B cell (primary cell): ENCODE data around the gene PIK3AP1. TPM values are rescaled to one million over a fixed set of nuclear protein-coding genes. Genes with fewer than 3 reads are reported as not detected.

Experiments used
- ATAC-seq: fragments of 200-7000 bp; cut with Tn5 transposase; one replicate; pipeline ENCODE4 v1.10.0; 2021; ENCODE audit warnings: low read depth, mild to moderate bottlenecking, moderate number of reproducible peaks, moderate library complexity
- CTCF ChIA-PET: fragments of 350-600 bp; sonication (Branson Sonifier 250); formaldehyde crosslinking; loops from one replicate; lab custom pipeline; 2021; ENCODE audit warnings: antibody characterized with exemption, inconsistent platforms; lab: Charles Lee
- POLR2A ChIA-PET: fragments of 350-600 bp; sonication (Branson Sonifier 250); formaldehyde crosslinking; loops from one replicate; lab custom pipeline; 2021; ENCODE audit warnings: antibody characterized with exemption; lab: Charles Lee
- DNase-seq: peaks from one replicate; pipeline ENCODE4 v3.0.0; 2013
- H2AFZ ChIP-seq: 2 replicates; pipeline ENCODE4 v1.6.1; 2012; ENCODE audit warnings: mild to moderate bottlenecking, low read depth, low read length; ENCODE audit not compliant: insufficient read depth, poor library complexity, severe bottlenecking
- H3K27ac ChIP-seq, 2 donors: 1 replicate in 1 of 2; 2 replicates in 1 of 2; pipeline ENCODE4 v1.5.1; 2012 to 2013; ENCODE audit warnings: low read length in 2 of 2, mild to moderate bottlenecking in 2 of 2, moderate library complexity in 1 of 2
- H3K27me3 ChIP-seq, 4 experiments: fragments of 200-600 bp in 1 of 4; sonication (generic) in 1 of 4; replicated peaks in 1 of 4; 1 replicate in 2 of 4; 2 replicates in 2 of 4; pipeline versions ENCODE4 v1.6.1 to v1.7.0; 2013 to 2016; ENCODE audit warnings: low read length in 3 of 4, mild to moderate bottlenecking in 2 of 4, mixed read lengths in 1 of 4, moderate library complexity in 1 of 4; ENCODE audit not compliant: insufficient read depth in 4 of 4, control insufficient read depth in 3 of 4; ENCODE audit errors: control extremely low read depth in 1 of 4
- H3K36me3 ChIP-seq, 2 experiments: replicated peaks in 1 of 2; 1 replicate in 1 of 2; 2 replicates in 1 of 2; pipeline versions ENCODE4 v1.6.1 to v1.7.1; 2013; ENCODE audit warnings: low read length in 1 of 2; ENCODE audit not compliant: insufficient read depth in 2 of 2, control insufficient read depth in 1 of 2; ENCODE audit errors: control extremely low read depth in 1 of 2, extremely low read depth in 1 of 2
- H3K4me1 ChIP-seq, 2 donors: fragments of 200-600 bp in 1 of 2; sonication (generic) in 1 of 2; 1 replicate in 1 of 2; 2 replicates in 1 of 2; pipeline versions ENCODE4 v1.5.1 to v1.6.1; 2013 to 2017; ENCODE audit warnings: low read length in 2 of 2; ENCODE audit not compliant: control insufficient read depth in 2 of 2, insufficient read depth in 2 of 2
- H3K4me2 ChIP-seq: replicated peaks from 2 replicates; pipeline ENCODE3; 2012; ENCODE audit warnings: mild to moderate bottlenecking, low read depth, low read length; ENCODE audit not compliant: poor library complexity, severe bottlenecking
- H3K4me3 ChIP-seq, 5 experiments: fragments of 200-600 bp in 1 of 5; sonication (generic) in 1 of 5; 1 replicate in 3 of 5; 2 replicates in 2 of 5; pipeline versions ENCODE4 v1.5.1 to v1.7.0; 2011 to 2016; ENCODE audit warnings: low read length in 4 of 5, mild to moderate bottlenecking in 4 of 5, low read depth in 2 of 5, control low read depth in 1 of 5, moderate library complexity in 1 of 5; ENCODE audit not compliant: insufficient read depth in 1 of 5; ENCODE audit errors: control extremely low read depth in 1 of 5, extremely low read depth in 1 of 5
- H3K79me2 ChIP-seq: fragments of 200-600 bp; sonication (generic); one replicate; pipeline ENCODE4 v1.6.0; 2016; ENCODE audit warnings: low read length; ENCODE audit not compliant: control insufficient read depth, insufficient read depth
- H3K9ac ChIP-seq: fragments of 200-600 bp; sonication (generic); 2 replicates; pipeline ENCODE4 v1.6.1; 2017; ENCODE audit warnings: mild to moderate bottlenecking, low read length, moderate library complexity
- H3K9me3 ChIP-seq, 3 donors: one replicate each; pipeline versions ENCODE4 v1.6.1 to v1.7.1; 2013; ENCODE audit warnings: low read length in 2 of 3; ENCODE audit not compliant: control insufficient read depth in 2 of 3, insufficient read depth in 1 of 3; ENCODE audit errors: control extremely low read depth in 1 of 3
- H4K20me1 ChIP-seq: 2 replicates; pipeline ENCODE4 v1.6.0; 2012; ENCODE audit warnings: mild to moderate bottlenecking, low read length; ENCODE audit not compliant: insufficient read depth, control insufficient read depth, poor library complexity, severe bottlenecking
- H3K27ac Mint-ChIP-seq: one replicate; pipeline ENCODE4 v1.8.0; 2021; ENCODE audit warnings: mixed read lengths
- H3K27me3 Mint-ChIP-seq: one replicate; pipeline ENCODE4 v1.8.0; 2021; ENCODE audit warnings: mixed read lengths
- H3K4me1 Mint-ChIP-seq: one replicate; pipeline ENCODE4 v1.8.0; 2021; ENCODE audit warnings: mixed read lengths
- H3K4me3 Mint-ChIP-seq: one replicate; pipeline ENCODE4 v1.8.0; 2021; ENCODE audit warnings: mixed read lengths
- H3K9me3 Mint-ChIP-seq: one replicate; pipeline ENCODE4 v1.8.0; 2022; ENCODE audit warnings: mixed read lengths; ENCODE audit not compliant: insufficient read depth
- EZH2 ChIP-seq: IDR thresholded peaks from 2 replicates; pipeline ENCODE4 v1.6.1; 2012; ENCODE audit warnings: borderline replicate concordance, low read depth, mild to moderate bottlenecking, moderate library complexity, low read length; ENCODE audit not compliant: insufficient read depth, poor library complexity, severe bottlenecking
- WGBS: methylation state at CpG from one replicate; pipeline ENCODE4 v1.1.5; 2013; ENCODE audit warnings: missing lambda C conversion rate; ENCODE audit not compliant: insufficient coverage; 5-methylcytosine and 5-hydroxymethylcytosine counted together
- intact Hi-C: fragments of 100-400 bp; cut with micrococcal nuclease; formaldehyde crosslinking; loops from one replicate; pipeline ENCODE4 v1.10.0; 2022
- polyA plus RNA-seq: library from polyadenylated mRNA; depleted of rRNA; stranded (reverse); fragments of >200 nt; gene quantifications from 2 replicates; pipeline ENCODE4 v1.2.3, GENCODE V29; 2012
- total RNA-seq, 2 donors: library from RNA; stranded (reverse); fragments of 120-200 nt in 1 of 2; gene quantifications; 1 replicate in 1 of 2; 2 replicates in 1 of 2; pipeline versions ENCODE4 v1.2.3 to v1.2.4, GENCODE V29; 2013 to 2022
- TF ChIP-seq, protein P1 (sequence below): fragments of 200-600 bp; IDR thresholded peaks from one replicate; pipeline ENCODE4 v1.8.0; 2022; ENCODE audit warnings: antibody characterized with exemption, mild to moderate bottlenecking

The PIK3AP1 gene
- total and polyA plus RNA-seq, 2 donors (not counting 1 experiment from before 2014, with no cell fraction given): 125 to 130 TPM

DNA sequence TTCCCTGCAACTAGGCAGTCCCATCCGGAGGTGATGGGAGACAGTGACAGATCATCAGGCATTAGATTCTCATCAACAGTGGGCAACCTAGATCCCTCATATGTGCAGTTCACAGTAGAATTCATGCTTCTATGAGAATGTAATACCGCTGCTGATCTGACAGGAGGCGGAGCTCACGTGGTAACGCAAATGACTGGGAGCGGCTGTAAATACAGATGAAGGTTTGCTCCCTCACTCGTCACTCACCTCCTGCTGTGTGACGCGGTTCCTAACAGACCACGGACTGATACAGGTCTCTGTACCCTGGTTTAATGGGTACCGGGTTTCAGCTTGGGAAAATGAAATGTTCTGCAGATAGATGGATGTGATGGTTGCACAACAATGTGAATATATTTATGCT is 47.8 kb upstream of the PIK3AP1 start:
- peaks cover 29% of the 10 kb centered on the region for H3K4me1 Mint-ChIP-seq
- Histone ChIP-seq H3K9ac (no peak overlapping the region), H3K4me1 (peaks cover 31 to 33% of the 10 kb centered on the region in 2 donors), H3K27ac (no peak overlapping the region), H3K4me2 (no peak overlapping the region), H3K9me3 (peaks cover 4 to 11% (median 6%) of the 10 kb centered on the region in 3 donors), H3K36me3 (no peaks in the 10 kb centered on the region), H3K79me2 (peaks cover 57% of the 10 kb centered on the region), H3K4me3 (no peak overlapping the region), H2AFZ (no peak overlapping the region), H3K27me3 (no peaks in the 10 kb centered on the region), H4K20me1 (no peaks in the 10 kb centered on the region)
- ChIA-PET POLR2A (no interaction called here), CTCF (interaction anchor here (0.8 to 1.7 kb wide), 5 partner anchors 27 to 128 kb away, joined by 3 to 6 read pairs (median 3); no protein-coding TSS in a partner anchor)
- H3K27ac Mint-ChIP-seq: peak overlapping the region; percentile 41
- DNase-seq (no peak), ATAC-seq (no peak)
- H3K27me3 Mint-ChIP-seq: no peaks in the 10 kb centered on the region
- WGBS: 100% methylated on average over 7 of the region's 11 CpGs
- peaks cover 6% of the 10 kb centered on the region for H3K9me3 Mint-ChIP-seq
- H3K4me3 Mint-ChIP-seq: no peak overlapping the region
- TF ChIP-seq EZH2: no peak
- intact Hi-C loops: loop anchor here (10.0 kb wide), 1 partner anchor 257 kb away; no protein-coding TSS in a partner anchor

DNA sequence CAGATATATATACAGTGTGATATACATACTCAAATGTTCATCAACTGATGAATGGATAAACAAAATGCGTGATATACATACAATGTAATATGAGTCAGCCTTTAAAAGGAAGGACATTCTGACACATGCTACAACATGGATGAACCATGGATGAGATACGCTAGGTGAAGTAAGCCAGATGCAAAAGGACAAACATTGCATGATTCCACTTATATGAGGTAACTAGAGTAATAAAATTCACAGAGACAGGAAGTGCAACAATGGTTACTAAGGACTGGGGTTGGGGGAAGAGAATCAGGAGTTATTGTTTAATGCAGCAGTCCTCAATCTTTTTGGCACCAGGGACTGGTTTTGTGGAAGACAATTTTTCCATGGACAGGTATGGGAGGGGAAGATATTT is 47.3 kb upstream of the PIK3AP1 start:
- no peaks in the 10 kb centered on the region for H3K36me3 ChIP-seq
- no peak overlapping the region for H2AFZ ChIP-seq
- H3K27me3 ChIP-seq: no peaks in the 10 kb centered on the region
- peaks cover 6% of the 10 kb centered on the region for H3K9me3 Mint-ChIP-seq
- peaks cover 33% of the 10 kb centered on the region in 2 donors for H3K4me1 ChIP-seq
- intact Hi-C loops: loop anchor here (10.0 kb wide), 1 partner anchor 257 kb away; no protein-coding TSS in a partner anchor
- no peak for TF ChIP-seq EZH2
- TF ChIP-seq, protein P1, sequence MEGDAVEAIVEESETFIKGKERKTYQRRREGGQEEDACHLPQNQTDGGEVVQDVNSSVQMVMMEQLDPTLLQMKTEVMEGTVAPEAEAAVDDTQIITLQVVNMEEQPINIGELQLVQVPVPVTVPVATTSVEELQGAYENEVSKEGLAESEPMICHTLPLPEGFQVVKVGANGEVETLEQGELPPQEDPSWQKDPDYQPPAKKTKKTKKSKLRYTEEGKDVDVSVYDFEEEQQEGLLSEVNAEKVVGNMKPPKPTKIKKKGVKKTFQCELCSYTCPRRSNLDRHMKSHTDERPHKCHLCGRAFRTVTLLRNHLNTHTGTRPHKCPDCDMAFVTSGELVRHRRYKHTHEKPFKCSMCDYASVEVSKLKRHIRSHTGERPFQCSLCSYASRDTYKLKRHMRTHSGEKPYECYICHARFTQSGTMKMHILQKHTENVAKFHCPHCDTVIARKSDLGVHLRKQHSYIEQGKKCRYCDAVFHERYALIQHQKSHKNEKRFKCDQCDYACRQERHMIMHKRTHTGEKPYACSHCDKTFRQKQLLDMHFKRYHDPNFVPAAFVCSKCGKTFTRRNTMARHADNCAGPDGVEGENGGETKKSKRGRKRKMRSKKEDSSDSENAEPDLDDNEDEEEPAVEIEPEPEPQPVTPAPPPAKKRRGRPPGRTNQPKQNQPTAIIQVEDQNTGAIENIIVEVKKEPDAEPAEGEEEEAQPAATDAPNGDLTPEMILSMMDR: no peak
- no peaks in the 10 kb centered on the region for H3K27me3 Mint-ChIP-seq
- H3K79me2 ChIP-seq: peaks cover 51% of the 10 kb centered on the region
- no peaks in the 10 kb centered on the region for H4K20me1 ChIP-seq
- ATAC-seq (no peak), DNase-seq (no peak)
- ChIA-PET POLR2A (interaction anchor here (0.7 kb wide), 1 partner anchor 16 kb away, joined by 5 read pairs; no protein-coding TSS in a partner anchor), CTCF (interaction anchor here (0.8 to 2.0 kb wide), 3 partner anchors 60 to 127 kb away, joined by 3 to 7 read pairs (median 4); no protein-coding TSS in a partner anchor)
- peak overlapping the region in 1 of 2 donors; percentile 3 for H3K27ac ChIP-seq
- no peak overlapping the region for H3K4me3 ChIP-seq
- H3K9me3 ChIP-seq: peaks cover 3 to 9% (median 5%) of the 10 kb centered on the region in 3 donors
- H3K9ac ChIP-seq: no peak overlapping the region
- H3K27ac Mint-ChIP-seq: no peak overlapping the region
- no peak overlapping the region for H3K4me2 ChIP-seq
- WGBS: no CpG with 5 or more reads among the region's 2 CpGs
- H3K4me1 Mint-ChIP-seq: peaks cover 31% of the 10 kb centered on the region
- no peak overlapping the region for H3K4me3 Mint-ChIP-seq
